Hematopoietic multipotent progenitor cell (in vitro differentiated cells): Measurements from ENCODE around the gene RFC5. TPM values are rescaled to one million over a fixed set of nuclear protein-coding genes. Genes with fewer than 3 reads are reported as not detected.
"Not testable (repeated sequence)": the region's sequence is repeated elsewhere in the genome, so short reads cannot be mapped to it uniquely, and the experiment has no call there.

Experiments
- DNase-seq, 3 donors: peaks; one replicate each; pipeline ENCODE4 v3.0.0-alpha.2; 2011 to 2015; ENCODE audit warnings: low read depth in 2 of 3, low spot score in 2 of 3
- small RNA-seq: library from RNA; depleted of rRNA; stranded (forward); fragments of <200 nt; gene quantifications from one replicate; pipeline ENCODE3, GENCODE V24; 2012
- total RNA-seq: library from RNA; depleted of rRNA; stranded (reverse); fragments of >200 nt; gene quantifications from one replicate; pipeline ENCODE4 v1.2.3, GENCODE V29; 2012

The RFC5 gene
- total RNA-seq, 1 donor: 25.3 TPM

DNA sequence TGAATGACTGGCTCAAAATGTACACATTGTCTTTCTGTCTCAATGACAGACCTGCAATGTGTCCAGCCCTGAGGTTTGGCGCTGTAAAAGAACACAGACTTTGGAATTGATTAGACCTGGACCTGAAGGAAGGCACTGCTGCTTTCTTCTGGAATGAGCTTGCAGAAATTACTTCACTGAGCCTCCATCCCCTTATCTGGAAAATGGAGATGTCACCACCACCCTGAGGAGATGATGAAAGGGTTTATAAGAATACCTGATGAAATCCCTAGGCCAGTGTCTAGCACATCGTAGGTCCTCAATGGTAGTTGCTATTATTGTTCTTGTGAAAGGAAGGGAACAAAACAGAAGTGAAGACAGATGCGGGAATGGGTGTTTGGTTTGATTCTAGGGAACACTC is 54.1 kb downstream of the RFC5 start:
- no peak for DNase-seq

- no peak for DNase-seq
Observed at GRCh38 chr12:118073768-118074167, 57.3 kb downstream of the RFC5 start.

- not testable (repeated sequence) for DNase-seq
Observed at GRCh38 chr12:118081521-118081920, 65.0 kb downstream of the RFC5 start.

Small RNA genes within 50 kb of the gene (small RNA-seq; reads per million reads assigned to genes)
- not detected for gene AC131159.1

Other genes starting within 250 kb of the RFC5 start
- under 0.01 TPM for gene KSR2, start 47.7 kb upstream of the RFC5 start, total RNA-seq
- gene WSB2, start 44.5 kb downstream of the RFC5 start, total RNA-seq: 17.8 TPM
- 26.1 TPM for gene VSIG10, start 87.3 kb downstream of the RFC5 start, total RNA-seq
- gene PEBP1, start 119.4 kb downstream of the RFC5 start, total RNA-seq: 184 TPM